Measurements from ENCODE around the gene MLLT6. TPM values are rescaled to one million over a fixed set of nuclear protein-coding genes. Genes with fewer than 3 reads are reported as not detected.

The MLLT6 gene
- total RNA-seq, 1 donor from 2014 or later: 70.2 TPM

DNA sequence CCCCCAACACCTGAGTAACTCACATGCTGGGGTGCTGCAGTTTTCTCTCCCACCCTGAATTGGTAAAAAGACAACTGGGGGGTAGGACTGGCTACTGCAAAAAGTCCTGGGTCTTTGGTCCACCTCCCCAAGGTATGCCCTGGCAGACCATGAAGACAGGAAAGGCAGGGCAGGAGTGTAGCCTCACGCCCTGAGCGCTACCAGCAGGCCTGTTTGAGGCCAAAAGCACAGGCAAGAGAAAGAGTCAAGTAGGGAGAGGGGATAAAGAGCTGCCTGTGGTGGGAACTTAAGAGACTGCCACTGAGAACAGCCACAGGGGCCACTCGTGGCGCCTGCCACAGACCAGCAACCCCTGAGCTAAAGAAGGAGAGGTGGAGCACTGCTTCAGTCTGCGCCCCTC is 61.3 kb downstream of the MLLT6 start:
- no peak overlapping the region for H3K4me3 ChIP-seq
- H3K27ac ChIP-seq: no peak overlapping the region
- no peaks in the 10 kb centered on the region for H3K9me3 ChIP-seq
- intact Hi-C loops (cut with DNase I): no loop called here
- peaks cover 0 to 87% of the 10 kb centered on the region in 2 donors for H3K36me3 ChIP-seq
- no peak for DNase-seq (ENCODE audit: extremely low spot score in 2 of 2)
- no peaks in the 10 kb centered on the region for H3K4me1 ChIP-seq
- TF ChIP-seq POLR2A (IDR thresholded peaks at IDR 0.05) (no peak), POLR2AphosphoS5 (IDR thresholded peaks at IDR 0.05; ENCODE audit: insufficient read depth in 1 of 2, low read depth in 1 of 2) (no peak)
- TF ChIP-seq, protein P1, sequence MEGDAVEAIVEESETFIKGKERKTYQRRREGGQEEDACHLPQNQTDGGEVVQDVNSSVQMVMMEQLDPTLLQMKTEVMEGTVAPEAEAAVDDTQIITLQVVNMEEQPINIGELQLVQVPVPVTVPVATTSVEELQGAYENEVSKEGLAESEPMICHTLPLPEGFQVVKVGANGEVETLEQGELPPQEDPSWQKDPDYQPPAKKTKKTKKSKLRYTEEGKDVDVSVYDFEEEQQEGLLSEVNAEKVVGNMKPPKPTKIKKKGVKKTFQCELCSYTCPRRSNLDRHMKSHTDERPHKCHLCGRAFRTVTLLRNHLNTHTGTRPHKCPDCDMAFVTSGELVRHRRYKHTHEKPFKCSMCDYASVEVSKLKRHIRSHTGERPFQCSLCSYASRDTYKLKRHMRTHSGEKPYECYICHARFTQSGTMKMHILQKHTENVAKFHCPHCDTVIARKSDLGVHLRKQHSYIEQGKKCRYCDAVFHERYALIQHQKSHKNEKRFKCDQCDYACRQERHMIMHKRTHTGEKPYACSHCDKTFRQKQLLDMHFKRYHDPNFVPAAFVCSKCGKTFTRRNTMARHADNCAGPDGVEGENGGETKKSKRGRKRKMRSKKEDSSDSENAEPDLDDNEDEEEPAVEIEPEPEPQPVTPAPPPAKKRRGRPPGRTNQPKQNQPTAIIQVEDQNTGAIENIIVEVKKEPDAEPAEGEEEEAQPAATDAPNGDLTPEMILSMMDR (IDR thresholded peaks at IDR 0.05): no peak
- no peaks in the 10 kb centered on the region for H3K27me3 ChIP-seq

DNA sequence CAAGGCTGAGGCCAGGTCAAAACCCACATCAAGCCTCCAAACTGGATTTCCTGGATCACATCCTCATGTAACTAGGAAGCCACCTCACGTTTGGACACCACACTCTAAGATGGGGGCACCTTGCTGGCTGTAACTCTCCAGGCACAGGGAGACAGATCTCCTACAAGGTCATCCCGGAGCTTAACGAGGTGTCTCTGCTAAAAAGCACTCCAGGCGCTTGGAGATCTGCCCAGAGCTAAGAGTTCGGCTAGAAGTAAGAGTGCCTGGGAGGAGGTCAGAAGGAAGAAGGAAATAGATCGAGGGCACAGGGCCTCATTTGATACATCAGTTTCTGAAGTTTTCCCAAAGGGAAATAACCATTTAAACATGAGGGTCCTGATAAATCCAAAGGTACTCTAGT is 63.3 kb downstream of the MLLT6 start:
- H3K4me3 ChIP-seq: no peak overlapping the region
- no peak for TF ChIP-seq POLR2A (IDR thresholded peaks at IDR 0.05)
- TF ChIP-seq, protein P1 (IDR thresholded peaks at IDR 0.05): no peak
- TF ChIP-seq POLR2AphosphoS5 (IDR thresholded peaks at IDR 0.05; ENCODE audit: insufficient read depth in 1 of 2, low read depth in 1 of 2): no peak
- intact Hi-C loops (cut with DNase I): no loop called here
- no peak overlapping the region for H3K27ac ChIP-seq
- no peaks in the 10 kb centered on the region for H3K4me1 ChIP-seq
- no peaks in the 10 kb centered on the region for H3K27me3 ChIP-seq
- H3K36me3 ChIP-seq: peaks cover 0 to 94% of the 10 kb centered on the region in 2 donors
- no peak for DNase-seq (ENCODE audit: extremely low spot score in 2 of 2)
- no peaks in the 10 kb centered on the region for H3K9me3 ChIP-seq

- Histone ChIP-seq H3K27me3 (no peaks in the 10 kb centered on the region), H3K9me3 (no peaks in the 10 kb centered on the region), H3K27ac (no peak overlapping the region), H3K4me3 (no peak overlapping the region), H3K36me3 (peaks cover 0 to 99% of the 10 kb centered on the region in 2 donors), H3K4me1 (no peaks in the 10 kb centered on the region)
- intact Hi-C loops (cut with DNase I): no loop called here
- DNase-seq (ENCODE audit: extremely low spot score in 2 of 2): no peak
- TF ChIP-seq POLR2AphosphoS5 (IDR thresholded peaks at IDR 0.05; ENCODE audit: insufficient read depth in 1 of 2, low read depth in 1 of 2): no peak
- TF ChIP-seq, protein P1 (IDR thresholded peaks at IDR 0.05): no peak
- TF ChIP-seq POLR2A (IDR thresholded peaks at IDR 0.05): no peak
Measured at GRCh38 chr17:38773258-38773657, 68.2 kb downstream of the MLLT6 start.

DNA sequence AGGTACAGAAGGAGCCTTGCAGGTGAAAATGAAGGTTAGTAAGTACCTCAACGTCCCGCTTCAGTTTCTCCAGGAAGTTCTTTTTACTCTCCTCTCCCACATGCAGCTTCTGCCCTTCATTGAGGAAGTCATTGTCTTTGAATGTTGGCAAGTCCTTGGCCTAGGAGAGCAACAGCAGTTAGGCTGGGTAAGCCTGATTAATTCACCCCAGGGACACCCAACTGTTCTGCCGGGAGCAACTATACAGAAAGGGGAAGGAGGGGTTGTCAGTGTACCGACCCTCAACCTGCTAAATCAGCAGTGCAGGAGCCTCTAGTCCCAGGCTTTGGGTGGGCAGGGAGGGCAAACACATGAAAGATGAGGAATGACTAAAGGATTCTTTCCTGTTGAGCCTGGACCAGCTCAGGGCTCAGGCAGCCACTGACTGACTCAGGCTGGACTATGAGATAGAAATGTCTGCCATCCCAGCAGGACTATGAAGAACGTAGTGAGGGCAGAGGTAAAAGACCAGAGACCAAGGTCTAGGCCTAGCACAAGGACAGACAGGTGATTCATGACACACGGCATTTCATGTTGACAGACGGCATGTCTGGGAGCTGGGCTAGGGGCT is 72.7 kb downstream of the MLLT6 start:
- TF ChIP-seq, protein P1 (IDR thresholded peaks at IDR 0.05): no peak
- TF ChIP-seq POLR2AphosphoS5 (IDR thresholded peaks at IDR 0.05; ENCODE audit: insufficient read depth in 1 of 2, low read depth in 1 of 2): no peak
- no peak for TF ChIP-seq POLR2A (IDR thresholded peaks at IDR 0.05)
- H3K27ac ChIP-seq: no peak overlapping the region
- no peaks in the 10 kb centered on the region for H3K9me3 ChIP-seq
- H3K27me3 ChIP-seq: no peaks in the 10 kb centered on the region
- H3K4me1 ChIP-seq: no peaks in the 10 kb centered on the region
- no peak for DNase-seq (ENCODE audit: extremely low spot score in 2 of 2)
- intact Hi-C loops (cut with DNase I): no loop called here
- peaks cover 0 to 93% of the 10 kb centered on the region in 2 donors for H3K36me3 ChIP-seq
- no peak overlapping the region for H3K4me3 ChIP-seq

Small RNA genes lying within 50 kb of the gene (microRNA-seq; reads per million reads assigned to microRNA genes)
- gene MIR4726 (ENCODE audit: borderline number of aligned reads, borderline replicate concordance) (not detected), gene MIR4734 (ENCODE audit: borderline number of aligned reads, borderline replicate concordance) (not detected)

Small RNA genes lying within 50 kb of the gene (small RNA-seq; reads per million reads assigned to genes)
- not detected for gene MIR4726
- gene MIR4734: not detected
- 0.69 reads per million for gene RNA5SP440
- gene RNU6-866P: not detected

Other genes with a start within 250 kb of the MLLT6 start
- 5.2 TPM for gene SRCIN1, start 99.3 kb upstream of the MLLT6 start, total RNA-seq
- 0.98 TPM for gene EPOP, start 30.3 kb upstream of the MLLT6 start, total RNA-seq
- 12.8 TPM for gene CISD3, start 25.1 kb downstream of the MLLT6 start, total RNA-seq
- gene PCGF2, start 43.1 kb downstream of the MLLT6 start, total RNA-seq: 25.8 TPM
- gene PSMB3, start 47.5 kb downstream of the MLLT6 start, total RNA-seq: 193 TPM
- gene PIP4K2B, start 94.3 kb downstream of the MLLT6 start, total RNA-seq: 68.5 TPM
- gene CWC25, start 120.0 kb downstream of the MLLT6 start, total RNA-seq: 25.5 TPM
- gene RPL23, start 148.4 kb downstream of the MLLT6 start, total RNA-seq: 1,585 TPM
- gene LASP1, start 164.8 kb downstream of the MLLT6 start, total RNA-seq: 69.0 TPM